Trophoblast cell (in vitro differentiated cells and primary cell): ENCODE measurements around the gene LRMDA.

ENCODE experiments used
- DNase-seq, 2 donors: peaks; one replicate each; pipeline ENCODE4 v3.0.0-alpha.2; 2016
- H2AFZ ChIP-seq: 2 replicates; pipeline ENCODE4 v1.6.1; 2013; ENCODE audit warnings: low read length, moderate library complexity, mild to moderate bottlenecking; ENCODE audit not compliant: insufficient read depth, poor library complexity
- H2AK5ac ChIP-seq: 2 replicates; pipeline ENCODE4 v1.6.1; 2013; ENCODE audit warnings: mild to moderate bottlenecking, low read length
- H2BK120ac ChIP-seq: 2 replicates; pipeline ENCODE4 v1.6.1; 2013; ENCODE audit warnings: low read length, mild to moderate bottlenecking, moderate library complexity; ENCODE audit not compliant: insufficient read depth, poor library complexity
- H2BK12ac ChIP-seq: 2 replicates; pipeline ENCODE4 v1.6.1; 2013; ENCODE audit warnings: mild to moderate bottlenecking, low read length, moderate library complexity
- H2BK5ac ChIP-seq: 2 replicates; pipeline ENCODE4 v1.6.1; 2013; ENCODE audit warnings: low read length, low read depth, moderate library complexity, mild to moderate bottlenecking; ENCODE audit not compliant: poor library complexity
- H3K14ac ChIP-seq: 2 replicates; pipeline ENCODE4 v1.6.1; 2013; ENCODE audit warnings: mild to moderate bottlenecking, low read length
- H3K18ac ChIP-seq: 2 replicates; pipeline ENCODE4 v1.6.1; 2013; ENCODE audit warnings: mild to moderate bottlenecking, low read length
- H3K23ac ChIP-seq: 2 replicates; pipeline ENCODE4 v1.6.1; 2013; ENCODE audit warnings: low read length
- H3K27ac ChIP-seq: 2 replicates; pipeline ENCODE4 v1.5.1; 2013; ENCODE audit warnings: low read depth, mild to moderate bottlenecking, inconsistent platforms, low read length, moderate library complexity
- H3K27me3 ChIP-seq: 2 replicates; pipeline ENCODE4 v1.6.1; 2013; ENCODE audit warnings: inconsistent platforms, mild to moderate bottlenecking, low read length, moderate library complexity; ENCODE audit not compliant: insufficient read depth
- H3K36me3 ChIP-seq, 2 experiments: 1 replicate in 1 of 2; 2 replicates in 1 of 2; pipeline ENCODE4 v1.6.1; 2013; ENCODE audit warnings: low read length in 2 of 2, mild to moderate bottlenecking in 2 of 2, moderate library complexity in 1 of 2; ENCODE audit not compliant: insufficient read depth in 2 of 2, control insufficient read depth in 1 of 2
- H3K4ac ChIP-seq: 2 replicates; pipeline ENCODE4 v1.6.1; 2013; ENCODE audit warnings: low read depth, mild to moderate bottlenecking, low read length, moderate library complexity
- H3K4me1 ChIP-seq, 2 experiments: 1 replicate in 1 of 2; 2 replicates in 1 of 2; pipeline ENCODE4 v1.6.1; 2013; ENCODE audit warnings: low read length in 2 of 2, mild to moderate bottlenecking in 2 of 2, moderate library complexity in 1 of 2; ENCODE audit not compliant: insufficient read depth in 2 of 2, control insufficient read depth in 1 of 2
- H3K4me2 ChIP-seq: 2 replicates; pipeline ENCODE4 v1.6.1; 2013; ENCODE audit warnings: inconsistent platforms, mild to moderate bottlenecking, low read length, moderate library complexity
- H3K4me3 ChIP-seq: 2 replicates; pipeline ENCODE4 v1.5.1; 2013; ENCODE audit warnings: mild to moderate bottlenecking, low read depth, low read length, inconsistent platforms
- H3K79me1 ChIP-seq: one replicate; pipeline ENCODE4 v1.6.1; 2013; ENCODE audit warnings: low read length
- H3K79me2 ChIP-seq: 2 replicates; pipeline ENCODE4 v1.6.1; 2013; ENCODE audit warnings: low read length, mild to moderate bottlenecking; ENCODE audit not compliant: control insufficient read depth, insufficient read depth, poor library complexity
- H3K9ac ChIP-seq: 2 replicates; pipeline ENCODE4 v1.6.1; 2013; ENCODE audit warnings: mild to moderate bottlenecking, low read length
- H3K9me3 ChIP-seq: 2 replicates; pipeline ENCODE4 v1.6.1; 2013; ENCODE audit warnings: low read depth, mild to moderate bottlenecking, control low read depth, inconsistent platforms, low read length; ENCODE audit not compliant: insufficient read depth
- H4K12ac ChIP-seq: 2 replicates; pipeline ENCODE4 v1.6.1; 2013; ENCODE audit warnings: low read depth, mild to moderate bottlenecking, low read length, moderate library complexity
- H4K8ac ChIP-seq: 2 replicates; pipeline ENCODE4 v1.6.1; 2013; ENCODE audit warnings: low read depth, mild to moderate bottlenecking, low read length, moderate library complexity
- H4K91ac ChIP-seq: one replicate; pipeline ENCODE4 v1.6.1; 2013; ENCODE audit warnings: low read depth, mild to moderate bottlenecking, low read length, moderate library complexity
- WGBS: extraction: QIAGEN DNeasy Blood & Tissue Kit; methylation state at CpG from one replicate; pipeline ENCODE4 v1.1.7; 2013; ENCODE audit warnings: missing lambda C conversion rate; ENCODE audit not compliant: insufficient read length, insufficient coverage; ENCODE audit errors: extremely low coverage; 5-methylcytosine and 5-hydroxymethylcytosine counted together

LRMDA gene

DNA sequence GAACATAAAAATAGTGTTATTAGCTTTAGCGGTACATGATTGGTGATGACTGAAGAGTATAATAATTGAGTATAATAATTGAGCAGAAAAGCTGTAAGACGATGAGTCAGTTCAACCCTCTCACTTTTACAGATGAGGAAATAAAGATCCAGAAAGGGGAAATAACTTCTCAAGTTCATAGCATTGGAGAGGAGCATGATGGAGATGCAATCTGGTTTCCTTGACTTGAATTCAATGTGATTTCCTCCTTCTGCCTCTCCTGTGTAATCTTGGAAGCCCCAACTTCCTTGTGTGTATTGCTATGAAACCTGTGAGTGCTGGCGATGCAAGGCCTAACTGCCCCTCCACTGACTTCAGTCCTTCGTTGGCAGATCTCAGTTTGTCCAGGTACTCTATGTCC is 265.1 kb downstream of the LRMDA start:
- peaks cover 2% of the 10 kb centered on the region for H3K9me3 ChIP-seq
- no peak overlapping the region for H3K4me2 ChIP-seq
- no peak overlapping the region for H2BK120ac ChIP-seq
- no peak overlapping the region for H2BK12ac ChIP-seq
- H2BK5ac ChIP-seq, result no peak overlapping the region
- H3K27me3 ChIP-seq, result no peaks in the 10 kb centered on the region
- no peak overlapping the region for H2AFZ ChIP-seq
- no peak overlapping the region for H2AK5ac ChIP-seq
- WGBS, result no CpG with 5 or more reads among the region's 4 CpGs
- H3K4ac ChIP-seq, result no peak overlapping the region
- H4K91ac ChIP-seq, result no peak overlapping the region
- H3K36me3 ChIP-seq, result no peaks in the 10 kb centered on the region
- no peak overlapping the region for H3K14ac ChIP-seq
- no peaks in the 10 kb centered on the region for H3K79me1 ChIP-seq
- no peak overlapping the region for H4K12ac ChIP-seq
- DNase-seq, result peak in 1 of 2 donors; percentile 21
- no peak overlapping the region for H4K8ac ChIP-seq
- no peak overlapping the region for H3K9ac ChIP-seq
- H3K27ac ChIP-seq, result no peak overlapping the region
- H3K4me3 ChIP-seq, result no peak overlapping the region
- H3K79me2 ChIP-seq, result peaks cover 2% of the 10 kb centered on the region
- no peak overlapping the region for H3K23ac ChIP-seq
- no peaks in the 10 kb centered on the region for H3K4me1 ChIP-seq
- no peak overlapping the region for H3K18ac ChIP-seq

DNA sequence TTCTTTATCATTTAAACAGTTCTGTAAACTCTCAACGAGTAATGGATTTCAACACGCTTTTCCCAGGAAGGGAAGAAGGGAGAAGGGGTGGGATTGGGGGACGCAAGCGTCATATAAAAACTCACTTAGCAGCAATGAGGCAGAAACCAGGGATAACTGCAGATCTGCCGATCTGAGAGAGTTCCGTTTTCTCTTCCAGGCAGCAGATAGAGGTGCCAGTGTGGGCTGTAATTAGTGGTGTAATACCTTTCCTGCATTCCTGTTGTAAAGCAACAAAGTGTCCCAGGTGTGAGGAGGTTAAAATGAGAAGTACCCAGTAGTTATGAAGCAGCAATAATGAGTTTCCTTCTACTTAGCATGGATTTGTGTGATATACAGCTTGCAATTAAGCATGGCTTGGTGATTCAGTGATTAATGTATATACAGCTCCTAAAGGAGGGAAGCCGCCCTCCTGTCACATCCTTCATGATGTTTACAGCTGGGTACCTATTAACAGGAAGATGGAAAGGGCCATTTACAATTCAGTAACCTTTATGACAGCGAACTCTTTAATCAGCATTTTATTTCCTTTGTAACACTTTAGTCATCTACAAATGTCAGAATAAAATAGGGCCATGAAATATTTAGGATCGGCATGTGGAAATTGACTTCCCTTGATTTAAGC is 271.9 kb downstream of the LRMDA start:
- Histone ChIP-seq H4K8ac (no peak overlapping the region), H3K27ac (no peak overlapping the region), H3K9me3 (peaks cover 2% of the 10 kb centered on the region), H2AFZ (no peak overlapping the region), H3K14ac (no peak overlapping the region), H3K4me2 (no peak overlapping the region), H2AK5ac (no peak overlapping the region), H3K9ac (no peak overlapping the region), H3K4me3 (no peak overlapping the region), H3K4me1 (no peaks in the 10 kb centered on the region), H3K23ac (no peak overlapping the region), H4K91ac (no peak overlapping the region), H3K36me3 (no peaks in the 10 kb centered on the region), H3K79me2 (peaks cover 2% of the 10 kb centered on the region), H3K79me1 (no peaks in the 10 kb centered on the region), H3K18ac (no peak overlapping the region), H2BK12ac (no peak overlapping the region), H4K12ac (no peak overlapping the region), H2BK120ac (no peak overlapping the region), H2BK5ac (no peak overlapping the region), H3K27me3 (no peaks in the 10 kb centered on the region), H3K4ac (no peak overlapping the region)
- WGBS, result no CpG with 5 or more reads among the region's 9 CpGs
- DNase-seq, result no peak

DNA sequence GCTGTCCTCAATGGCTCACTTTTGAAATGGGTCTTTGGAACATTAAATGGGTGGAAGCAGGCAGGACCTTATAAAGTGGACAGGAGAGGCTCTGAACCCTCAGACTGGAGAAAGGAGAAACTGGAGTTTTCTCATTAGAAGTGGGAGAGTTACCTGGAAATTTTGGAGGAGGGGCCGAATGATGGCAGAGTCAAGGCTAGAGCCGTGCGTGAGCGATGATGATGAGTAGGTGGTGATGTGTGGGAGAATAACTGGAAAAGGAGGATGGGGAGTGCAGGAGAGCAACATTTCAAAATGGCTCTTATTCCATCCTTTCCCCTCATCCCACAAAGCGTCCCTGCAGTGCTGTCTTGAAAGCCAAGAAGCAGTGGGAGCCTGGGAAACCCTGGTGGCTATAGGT is 274.0 kb downstream of the LRMDA start:
- Histone ChIP-seq H2BK120ac (no peak overlapping the region), H2BK12ac (no peak overlapping the region), H4K12ac (no peak overlapping the region), H3K18ac (no peak overlapping the region), H3K14ac (no peak overlapping the region), H3K4me3 (no peak overlapping the region), H4K91ac (no peak overlapping the region), H3K36me3 (no peaks in the 10 kb centered on the region), H2BK5ac (no peak overlapping the region), H3K9me3 (peaks cover 2% of the 10 kb centered on the region), H3K9ac (no peak overlapping the region), H3K27ac (no peak overlapping the region), H3K23ac (no peak overlapping the region), H3K4ac (no peak overlapping the region), H2AK5ac (no peak overlapping the region), H3K27me3 (no peaks in the 10 kb centered on the region), H4K8ac (no peak overlapping the region), H3K4me1 (no peaks in the 10 kb centered on the region), H2AFZ (no peak overlapping the region), H3K4me2 (no peak overlapping the region), H3K79me1 (no peaks in the 10 kb centered on the region), H3K79me2 (peaks cover 2% of the 10 kb centered on the region)
- no peak for DNase-seq
- WGBS, result 100% methylated on average over 3 of the region's 5 CpGs

DNA sequence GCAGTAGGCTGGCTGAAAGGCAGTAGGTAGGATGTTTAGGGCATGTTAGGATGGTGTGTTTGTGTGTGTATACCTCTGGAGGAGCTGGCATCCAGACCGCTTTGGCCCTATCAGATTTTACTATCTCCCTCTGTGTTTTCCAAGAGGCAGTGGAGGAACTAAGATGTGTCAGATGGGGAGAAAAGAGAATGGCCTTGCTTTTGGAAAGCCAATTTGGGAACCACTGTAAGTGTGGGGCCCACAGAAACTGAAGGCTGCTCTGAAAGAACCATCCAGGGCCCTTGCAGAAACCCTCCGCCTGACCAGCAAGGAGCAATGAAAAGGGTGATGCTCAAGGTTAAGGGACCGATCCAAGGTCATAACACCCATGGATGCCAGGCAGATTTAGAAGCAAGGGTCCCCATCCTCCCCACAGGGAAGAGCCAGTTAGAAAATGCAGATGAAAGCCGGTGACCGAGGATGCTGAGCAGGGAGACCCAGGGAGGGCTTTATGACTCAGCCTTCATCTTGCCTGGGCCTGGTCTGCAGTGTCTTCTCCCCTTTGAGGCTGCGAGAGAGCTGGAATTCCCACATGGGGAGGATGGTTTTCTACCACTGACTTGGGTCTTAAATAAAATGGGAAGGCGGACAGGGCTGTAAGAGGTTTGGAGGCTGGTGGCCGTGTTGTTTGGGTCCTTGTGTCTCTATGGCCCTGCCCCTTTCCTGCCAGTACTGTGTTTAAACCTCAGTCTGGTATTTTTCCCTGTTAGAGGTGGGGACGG is 275.8 kb downstream of the LRMDA start:
- H3K4me1 ChIP-seq, result no peaks in the 10 kb centered on the region
- H3K4ac ChIP-seq, result no peak overlapping the region
- no peak overlapping the region for H4K91ac ChIP-seq
- H3K4me3 ChIP-seq, result no peak overlapping the region
- no peak overlapping the region for H2AK5ac ChIP-seq
- H2BK120ac ChIP-seq, result no peak overlapping the region
- no peak overlapping the region for H4K12ac ChIP-seq
- H3K4me2 ChIP-seq, result no peak overlapping the region
- no peaks in the 10 kb centered on the region for H3K9me3 ChIP-seq
- no peaks in the 10 kb centered on the region for H3K79me2 ChIP-seq
- no peak overlapping the region for H3K14ac ChIP-seq
- no peak overlapping the region for H3K9ac ChIP-seq
- DNase-seq, result no peak
- no peaks in the 10 kb centered on the region for H3K27me3 ChIP-seq
- H3K79me1 ChIP-seq, result no peaks in the 10 kb centered on the region
- WGBS, result no CpG with 5 or more reads among the region's 9 CpGs
- no peak overlapping the region for H3K18ac ChIP-seq
- H3K23ac ChIP-seq, result no peak overlapping the region
- H2BK12ac ChIP-seq, result no peak overlapping the region
- no peak overlapping the region for H2BK5ac ChIP-seq
- no peak overlapping the region for H3K27ac ChIP-seq
- H4K8ac ChIP-seq, result no peak overlapping the region
- H3K36me3 ChIP-seq, result no peaks in the 10 kb centered on the region
- H2AFZ ChIP-seq, result no peak overlapping the region
